K562 (cell line): ENCODE measurements around the gene JPT2. TPM values are rescaled to one million over a fixed set of nuclear protein-coding genes. Genes with fewer than 3 reads are reported as not detected.

ENCODE experiments used
- ATAC-seq: fragments of 200-7000 bp; cut with Tn5 transposase; 3 replicates; pipeline ENCODE4 v1.9.1; 2020; ENCODE audit warnings: moderate library complexity
- BruUV-seq: library from RNA; stranded (reverse); fragments of 400-500 nt; replicated peaks from 2 replicates; lab custom pipeline; 2021; lab: Mats Ljungman, UMichigan
- CTCF ChIA-PET: fragments of 300-600 bp; formaldehyde crosslinking; extraction: SDS; loops from one replicate; lab custom pipeline; 2021; ENCODE audit warnings: low intra/inter-chr PET ratio; lab: Yijun Ruan, JAX
- POLR2A ChIA-PET: fragments of 300-600, 350-650 bp; sonication (Branson Sonifier 250); formaldehyde crosslinking; extraction: SDS; loops from one replicate; lab custom pipeline; 2021; ENCODE audit warnings: antibody characterized with exemption, inconsistent platforms; lab: Yijun Ruan, JAX
- DNase-seq, 4 experiments: peaks; one replicate each; pipeline versions ENCODE4 v3.0.0 to v3.0.0-alpha.2; 2011 to 2018; ENCODE audit warnings: low spot score in 3 of 4, mixed read lengths in 3 of 4; ENCODE audit errors: extremely low read depth in 1 of 4
- FAIRE-seq: peaks from 2 replicates; lab custom pipeline; 2011; peaks lifted over from hg19 to GRCh38; lab: Jason Lieb, UNC
- H2AFZ ChIP-seq: 2 replicates; pipeline ENCODE4 v1.6.0; 2011; ENCODE audit warnings: low read depth, low read length, control low read depth, inconsistent platforms
- H3K27ac ChIP-seq: fragments of 200-600 bp; 3 replicates; pipeline ENCODE4 v1.8.0; 2011; ENCODE audit warnings: low read depth, mild to moderate bottlenecking, control low read depth, inconsistent platforms, low read length, moderate library complexity, mixed read lengths; ENCODE audit errors: extremely low read depth
- H3K27me3 ChIP-seq, 2 experiments: fragments of 300-600 bp in 1 of 2; 2 replicates in 1 of 2; 3 replicates in 1 of 2; pipeline versions ENCODE4 v1.6.0 to v1.8.0; 2011; ENCODE audit warnings: inconsistent platforms in 2 of 2, low read length in 2 of 2, mild to moderate bottlenecking in 1 of 2, mixed read lengths in 1 of 2, moderate library complexity in 1 of 2; ENCODE audit not compliant: control insufficient read depth in 2 of 2, insufficient read depth in 2 of 2
- H3K36me3 ChIP-seq: fragments of 300-600 bp; 3 replicates; pipeline ENCODE4 v1.8.0; 2011; ENCODE audit warnings: mild to moderate bottlenecking, low read length, inconsistent platforms; ENCODE audit not compliant: control insufficient read depth, insufficient read depth
- H3K4me1 ChIP-seq, 2 experiments: fragments of 200-600 bp in 1 of 2; replicated peaks in 1 of 2; 2 replicates in 1 of 2; 3 replicates in 1 of 2; pipeline versions ENCODE4 v1.5.1 to v1.8.0; 2011; ENCODE audit warnings: inconsistent platforms in 2 of 2, low read length in 2 of 2, mild to moderate bottlenecking in 1 of 2, mixed read lengths in 1 of 2, moderate library complexity in 1 of 2; ENCODE audit not compliant: control insufficient read depth in 2 of 2, insufficient read depth in 2 of 2
- H3K4me2 ChIP-seq: 2 replicates; pipeline ENCODE4 v1.6.1; 2011; ENCODE audit warnings: low read length, control low read depth, inconsistent platforms, mixed read lengths; ENCODE audit not compliant: insufficient read depth
- H3K4me3 ChIP-seq: fragments of 200-600 bp; sonication (generic), shearing (Covaris generic); 2 replicates; pipeline ENCODE4 v1.5.1; 2016; ENCODE audit warnings: control low read depth, inconsistent platforms
- H3K79me2 ChIP-seq: fragments of 200-600 bp; 3 replicates; pipeline ENCODE4 v1.8.0; 2011; ENCODE audit warnings: low read length, inconsistent platforms; ENCODE audit not compliant: control insufficient read depth, insufficient read depth
- H3K9ac ChIP-seq, 2 experiments: 2 replicates each; pipeline versions ENCODE4 v1.6.0 to v1.6.1; 2011; ENCODE audit warnings: low read depth in 2 of 2, low read length in 2 of 2, control low read depth in 1 of 2, inconsistent platforms in 1 of 2, mild to moderate bottlenecking in 1 of 2, mixed read lengths in 1 of 2; ENCODE audit not compliant: insufficient read depth in 1 of 2
- H3K9me1 ChIP-seq: one replicate; pipeline ENCODE4 v1.6.0; 2011; ENCODE audit warnings: inconsistent platforms, mild to moderate bottlenecking, low read length, moderate library complexity; ENCODE audit not compliant: control insufficient read depth, insufficient read depth
- H3K9me3 ChIP-seq: replicated peaks from 2 replicates; pipeline ENCODE4 v1.5.1; 2011; ENCODE audit warnings: low read depth, low read length, inconsistent platforms; ENCODE audit not compliant: control insufficient read depth, insufficient read depth
- H4K20me1 ChIP-seq: replicated peaks from 2 replicates; pipeline ENCODE4 v1.6.1; 2011; ENCODE audit warnings: low read length, inconsistent platforms, mixed read lengths; ENCODE audit not compliant: control insufficient read depth, insufficient read depth
- EZH2 ChIP-seq: IDR thresholded peaks from 2 replicates; pipeline ENCODE4 v1.6.1; 2012; ENCODE audit warnings: low read depth, mild to moderate bottlenecking, inconsistent platforms, low read length, borderline replicate concordance
- FOXK1 ChIP-seq: sonication (generic); formaldehyde crosslinking; IDR thresholded peaks from 2 replicates; pipeline ENCODE4 v1.8.0; 2022; ENCODE audit warnings: missing genetic modification reagents, mild to moderate bottlenecking, borderline replicate concordance
- HDAC2 ChIP-seq: fragments of 450-650 bp; IDR thresholded peaks from 2 replicates; pipeline ENCODE4 v1.6.1; 2016; ENCODE audit warnings: mild to moderate bottlenecking
- HDAC8 ChIP-seq: fragments of 450-650 bp; IDR thresholded peaks from 2 replicates; pipeline ENCODE4 v1.6.1; 2016; ENCODE audit warnings: mild to moderate bottlenecking, missing genetic modification characterization, moderate library complexity, missing compliant biosample characterization
- POLR2A ChIP-seq: fragments of 450-650 bp; conservative IDR thresholded peaks from 2 replicates; pipeline ENCODE4 v1.6.1; 2016
- POLR2AphosphoS2 ChIP-seq: IDR thresholded peaks from 2 replicates; pipeline ENCODE4 v1.6.1; 2012; ENCODE audit warnings: low read length, improper control_type of control experiment
- TCF7 ChIP-seq: sonication (generic); IDR thresholded peaks from 2 replicates; pipeline ENCODE4 v1.6.1; 2016; ENCODE audit warnings: antibody characterized with exemption, borderline replicate concordance
- ZKSCAN1 ChIP-seq: fragments of 150-350 bp; IDR thresholded peaks from 2 replicates; pipeline ENCODE4 v1.6.1; 2016; ENCODE audit warnings: low read depth, low read length
- ZNF23 ChIP-seq: fragments of 250-450 bp; sonication (Bioruptor Pico); IDR thresholded peaks from 2 replicates; pipeline ENCODE4 v1.4.0; 2020; ENCODE audit warnings: mild to moderate bottlenecking
- ZNF695 ChIP-seq: fragments of 450-650 bp; formaldehyde crosslinking; IDR thresholded peaks from 2 replicates; pipeline ENCODE4 v1.4.0; 2020; ENCODE audit warnings: mild to moderate bottlenecking, moderate library complexity
- ZSCAN29 ChIP-seq: fragments of 450-650 bp; IDR thresholded peaks from 2 replicates; pipeline ENCODE4 v1.6.1; 2017
- WGBS: fragments of 100-300 bp; shearing (Covaris generic); methylation state at CpG from one replicate; pipeline ENCODE4 v1.1.6; 2016; ENCODE audit warnings: low coverage, mixed read lengths; ENCODE audit not compliant: insufficient coverage; ENCODE audit errors: missing lambda C conversion rate; 5-methylcytosine and 5-hydroxymethylcytosine counted together
- in situ Hi-C: fragments of 300-500 bp; cut with MboI; formaldehyde crosslinking; loops from 4 replicates; pipeline ENCODE4 v1.15.0; 2018; ENCODE audit warnings: inconsistent platforms, mixed read lengths
- intact Hi-C: fragments of 100-400 bp; cut with micrococcal nuclease; formaldehyde crosslinking; loops from 2 replicates; pipeline ENCODE4 v1.14.2; 2022
- polyA plus RNA-seq, 8 experiments: library from polyadenylated mRNA; depleted of rRNA in 4 of 8; stranded (reverse) in 5 of 8; unstranded in 3 of 8; fragments of >200 nt; fragmentation: Nextera tagmentation in 2 of 8; fragmentation: Illumina TruSeq in 1 of 8; extraction: Ambion mirVana in 2 of 8; extraction: Trizol in 1 of 8; gene quantifications; 2 replicates each; pipeline versions ENCODE4 v1.2.1 to v1.2.3, GENCODE V29; 2011 to 2014; ENCODE audit warnings: inconsistent platforms in 1 of 8, missing spikeins in 1 of 8
- total RNA-seq, 7 experiments: library from RNA; depleted of rRNA in 6 of 7; stranded (reverse); fragments of >200 nt in 6 of 7; fragmentation: Illumina TruSeq in 2 of 7; extraction: Trizol in 2 of 7; gene quantifications; 2 replicates each; pipeline versions ENCODE4 v1.2.1 to v1.2.3, GENCODE V29; 2011 to 2021; ENCODE audit warnings: low replicate concordance in 1 of 7

The JPT2 gene
- total and polyA plus RNA-seq, 9 of the 15 experiments (the other 6 are each of a cell fraction or from before 2014, with no cell fraction given): 25.5 to 133 (median 106) TPM

- H3K4me1 ChIP-seq: peaks cover 0 to 13% of the 10 kb centered on the region in 2 experiments; a peak in 2 of 5 replicates
- no peaks in the 10 kb centered on the region for H3K9me1 ChIP-seq
- no TSS peak for BruUV-seq
- peak overlapping the region in 1 of 2 experiments; percentile 20; a peak in 1 of 4 replicates for H3K9ac ChIP-seq
- intact Hi-C loops (no loop called here), in situ Hi-C loops (no loop called here)
- DNase-seq (no peak), ATAC-seq (no peak), FAIRE-seq (no peak)
- H3K79me2 ChIP-seq: peaks cover 5% of the 10 kb centered on the region
- 90% methylated on average over 22 of the region's 26 CpGs for WGBS
- H3K9me3 ChIP-seq: no peaks in the 10 kb centered on the region
- H3K27me3 ChIP-seq: no peaks in the 10 kb centered on the region
- CTCF ChIA-PET: no interaction called here
- H4K20me1 ChIP-seq: no peaks in the 10 kb centered on the region
- H3K27ac ChIP-seq: no peak overlapping the region
- no peak for TF ChIP-seq EZH2
- TF ChIP-seq POLR2AphosphoS2: no peak
- TF ChIP-seq ZNF23: no peak
- no peak for TF ChIP-seq POLR2A
- TF ChIP-seq TCF7: no peak
- no peak for TF ChIP-seq FOXK1 (CRISPR knock-in tag)
- TF ChIP-seq ZSCAN29: no peak
- TF ChIP-seq HDAC8 (tag): no peak
- no peak for TF ChIP-seq HDAC2
- no peak for TF ChIP-seq ZKSCAN1
- no peak for TF ChIP-seq ZNF695 (CRISPR knock-in tag)
- H3K4me3 ChIP-seq: no peak overlapping the region
- peaks cover 76% of the 10 kb centered on the region for H3K36me3 ChIP-seq
- POLR2A ChIA-PET: interaction anchor here (0.6 to 1.0 kb wide), 3 partner anchors 8 to 139 kb away, joined by 3 to 5 read pairs (median 3); no protein-coding TSS in a partner anchor
- H3K4me2 ChIP-seq: no peak overlapping the region
- H2AFZ ChIP-seq: no peak overlapping the region
Measured at GRCh38 chr16:1673424-1674151, 4.5 kb upstream of the JPT2 start.
